ENCODE measurements around the gene CHI3L1. TPM values are rescaled to one million over a fixed set of nuclear protein-coding genes. Genes with fewer than 3 reads are reported as not detected.
"Not testable (repeated sequence)": the region's sequence is repeated elsewhere in the genome, so short reads cannot be mapped to it uniquely, and the experiment has no call there.

Gene CHI3L1
- total RNA-seq (2021; fragmentation: NEBNext Ultra II Directional; extraction: Animal tissue kit (Norgen Biotek cat#: 25700)), result not detected
- long read RNA-seq, result 0 reads

GRCh38 chr1:203186446-203187303 lies at the start of gene CHI3L1:
TSS of gene CHI3L1 (minus strand) at chr1:203186704. CDS start at chr1:203186623, 81 bp downstream.
- no peak for TF ChIP-seq CTCF (IDR thresholded peaks at IDR 0.05)
- Mint-ChIP-seq H3K36me3 (ENCODE audit: low read depth) (no peaks in the 10 kb centered on the region), H3K4me1 (ENCODE audit: low read depth) (no peaks in the 10 kb centered on the region), H3K4me3 (no peak within 1 kb of the TSS), H3K9me3 (no peaks in the 10 kb centered on the region), H3K27ac (no peak within 1 kb of the TSS), H3K27me3 (ENCODE audit: insufficient read depth) (peaks cover 7% of the 10 kb centered on the region)
- no peak for DNase-seq

- Mint-ChIP-seq H3K36me3 (ENCODE audit: low read depth) (peaks cover 24% of the 10 kb centered on the region), H3K9me3 (peaks cover 34% of the 10 kb centered on the region), H3K27me3 (ENCODE audit: insufficient read depth) (peaks cover 29% of the 10 kb centered on the region)
- not testable (repeated sequence) for H3K4me1 Mint-ChIP-seq (ENCODE audit: low read depth); H3K27ac Mint-ChIP-seq; DNase-seq; H3K4me3 Mint-ChIP-seq
Measured at GRCh38 chr1:203234901-203235300, 48.4 kb upstream of the CHI3L1 start.

GRCh38 chr1:203229471-203230135 lies 43.1 kb upstream of the CHI3L1 start, which contains the start of gene CHIT1:
TSS of gene CHIT1 (minus strand) at chr1:203229673. CDS start at chr1:203229636, 37 bp downstream.
- no peaks in the 10 kb centered on the region for H3K4me1 Mint-ChIP-seq (ENCODE audit: low read depth)
- H3K27me3 Mint-ChIP-seq (ENCODE audit: insufficient read depth), result peaks cover 61% of the 10 kb centered on the region
- no peak within 1 kb of the TSS for H3K4me3 Mint-ChIP-seq
- peaks cover 11% of the 10 kb centered on the region for H3K9me3 Mint-ChIP-seq
- H3K27ac Mint-ChIP-seq, result no peak within 1 kb of the TSS
- H3K36me3 Mint-ChIP-seq (ENCODE audit: low read depth), result peaks cover 10% of the 10 kb centered on the region
- DNase-seq, result no peak
- TF ChIP-seq CTCF (IDR thresholded peaks at IDR 0.05), result no peak

GRCh38 chr1:203228670-203229069 lies 42.2 kb upstream of the CHI3L1 start:
- Mint-ChIP-seq H3K27ac (no peak overlapping the region), H3K4me1 (ENCODE audit: low read depth) (no peaks in the 10 kb centered on the region), H3K9me3 (peaks cover 1% of the 10 kb centered on the region; the same call in 1 of the 2 replicates), H3K27me3 (ENCODE audit: insufficient read depth) (peaks cover 56% of the 10 kb centered on the region), H3K36me3 (ENCODE audit: low read depth) (peaks cover 1% of the 10 kb centered on the region; the same call in 1 of the 2 replicates), H3K4me3 (no peak overlapping the region)
- no peak for TF ChIP-seq CTCF (IDR thresholded peaks at IDR 0.05)
- no peak for DNase-seq

- no peak for DNase-seq
- no peaks in the 10 kb centered on the region for H3K9me3 Mint-ChIP-seq
- no peak for TF ChIP-seq CTCF (IDR thresholded peaks at IDR 0.05)
- H3K27me3 Mint-ChIP-seq (ENCODE audit: insufficient read depth), result peaks cover 48% of the 10 kb centered on the region
- no peaks in the 10 kb centered on the region for H3K36me3 Mint-ChIP-seq (ENCODE audit: low read depth)
- H3K4me3 Mint-ChIP-seq, result no peak overlapping the region
- H3K4me1 Mint-ChIP-seq (ENCODE audit: low read depth), result no peaks in the 10 kb centered on the region
- H3K27ac Mint-ChIP-seq, result no peak overlapping the region
Measured at GRCh38 chr1:203227371-203228083, 41.0 kb upstream of the CHI3L1 start.
